ENCODE results near the gene SH2D3A. TPM values are rescaled to one million over a fixed set of nuclear protein-coding genes. Genes with fewer than 3 reads are reported as not detected.

SH2D3A gene
- total RNA-seq, 1 experiment from 2014 or later, result 43.4 TPM

- H3K79me2 ChIP-seq (ENCODE audit: low read depth), result peaks cover 15% of the 10 kb centered on the region
- peak overlapping the region; percentile 64 for H3K4me3 ChIP-seq
- no peaks in the 10 kb centered on the region for H4K20me1 ChIP-seq (ENCODE audit: insufficient read depth)
- DNase-seq, result peak in 1 of 2 experiments; percentile 49
- BruUV-seq (replicated peaks), result no TSS peak
- ChIA-PET CTCF (no interaction called here), POLR2A (ENCODE audit: unreplicated experiment) (interaction anchor here (0.6 kb wide), 1 partner anchor 348 kb away, joined by 4 read pairs; no protein-coding TSS in a partner anchor)
- no peaks in the 10 kb centered on the region for H3K9me3 ChIP-seq (ENCODE audit: insufficient read depth, low read depth)
- TF ChIP-seq EZH2 (IDR thresholded peaks at IDR 0.05; ENCODE audit: low read depth) (no peak), CTCF (conservative IDR thresholded peaks at IDR 0.05) (no peak)
- H2AFZ ChIP-seq, result no peak overlapping the region
- peaks cover 29% of the 10 kb centered on the region for H3F3A ChIP-seq (ENCODE audit: insufficient read depth, low read depth)
- H3K27ac ChIP-seq, result 0 out of 2 replicates have a peak overlapping the region, but pooled peaks have one; percentile 77
- H3K9me2 ChIP-seq (ENCODE audit: insufficient read depth), result no peaks in the 10 kb centered on the region
- peaks cover 47% of the 10 kb centered on the region for H3K4me1 ChIP-seq (replicated peaks; ENCODE audit: insufficient read depth)
- peak overlapping the region; percentile 96 for H3K4me2 ChIP-seq
- no peaks in the 10 kb centered on the region for H3K27me3 ChIP-seq (ENCODE audit: insufficient read depth, low read depth)
- intact Hi-C loops (cut with micrococcal nuclease; ENCODE audit: unreplicated experiment), result no loop called here
- H3K36me3 ChIP-seq (ENCODE audit: low read depth), result no peaks in the 10 kb centered on the region
These were observed 48.3 kb downstream of the SH2D3A start for GRCh38 chr19:6718741-6719539.

- no peaks in the 10 kb centered on the region for H3K27me3 ChIP-seq (ENCODE audit: insufficient read depth, low read depth)
- H3F3A ChIP-seq (ENCODE audit: insufficient read depth, low read depth), result peaks cover 24% of the 10 kb centered on the region
- H3K4me3 ChIP-seq, result no peak overlapping the region
- H3K9me3 ChIP-seq (ENCODE audit: insufficient read depth, low read depth), result no peaks in the 10 kb centered on the region
- H3K79me2 ChIP-seq (ENCODE audit: low read depth), result peaks cover 15% of the 10 kb centered on the region
- no peaks in the 10 kb centered on the region for H3K9me2 ChIP-seq (ENCODE audit: insufficient read depth)
- H3K27ac ChIP-seq, result no peak overlapping the region
- H3K36me3 ChIP-seq (ENCODE audit: low read depth), result no peaks in the 10 kb centered on the region
- BruUV-seq (replicated peaks), result no TSS peak
- intact Hi-C loops (cut with micrococcal nuclease; ENCODE audit: unreplicated experiment), result no loop called here
- no peak overlapping the region for H3K4me2 ChIP-seq
- DNase-seq, result no peak
- H2AFZ ChIP-seq, result no peak overlapping the region
- CTCF ChIA-PET, result no interaction called here
- no peak for TF ChIP-seq CTCF (conservative IDR thresholded peaks at IDR 0.05)
- TF ChIP-seq EZH2 (IDR thresholded peaks at IDR 0.05; ENCODE audit: low read depth), result no peak
- no peaks in the 10 kb centered on the region for H4K20me1 ChIP-seq (ENCODE audit: insufficient read depth)
- peaks cover 41% of the 10 kb centered on the region for H3K4me1 ChIP-seq (replicated peaks; ENCODE audit: insufficient read depth)
- POLR2A ChIA-PET (ENCODE audit: unreplicated experiment), result interaction anchor here (0.6 kb wide), 1 partner anchor 347 kb away, joined by 4 read pairs; no protein-coding TSS in a partner anchor
These were observed 49.0 kb downstream of the SH2D3A start for GRCh38 chr19:6718111-6718740.

GRCh38 chr19:6717441-6717971, 49.7 kb downstream of the SH2D3A start:
- Histone ChIP-seq H3K27ac (no peak overlapping the region), H3K9me3 (ENCODE audit: insufficient read depth, low read depth) (no peaks in the 10 kb centered on the region), H3F3A (ENCODE audit: insufficient read depth, low read depth) (peaks cover 20% of the 10 kb centered on the region), H3K4me2 (no peak overlapping the region), H4K20me1 (ENCODE audit: insufficient read depth) (no peaks in the 10 kb centered on the region), H3K36me3 (ENCODE audit: low read depth) (no peaks in the 10 kb centered on the region), H3K27me3 (ENCODE audit: insufficient read depth, low read depth) (no peaks in the 10 kb centered on the region), H3K4me1 (replicated peaks; ENCODE audit: insufficient read depth) (peaks cover 34% of the 10 kb centered on the region), H3K4me3 (no peak overlapping the region), H3K79me2 (ENCODE audit: low read depth) (peaks cover 15% of the 10 kb centered on the region), H3K9me2 (ENCODE audit: insufficient read depth) (no peaks in the 10 kb centered on the region), H2AFZ (no peak overlapping the region)
- no peak for DNase-seq
- intact Hi-C loops (cut with micrococcal nuclease; ENCODE audit: unreplicated experiment), result no loop called here
- TF ChIP-seq EZH2 (IDR thresholded peaks at IDR 0.05; ENCODE audit: low read depth) (no peak), CTCF (conservative IDR thresholded peaks at IDR 0.05) (no peak)
- ChIA-PET POLR2A (ENCODE audit: unreplicated experiment) (no interaction called here), CTCF (no interaction called here)
- no TSS peak for BruUV-seq (replicated peaks)

Measured in PC-9 (cell line).